ENCODE results near the gene TBXAS1. TPM values are rescaled to one million over a fixed set of nuclear protein-coding genes. Genes with fewer than 3 reads are reported as not detected.

Gene TBXAS1
- polyA plus RNA-seq, 1 experiment, result 53.2 TPM

DNA sequence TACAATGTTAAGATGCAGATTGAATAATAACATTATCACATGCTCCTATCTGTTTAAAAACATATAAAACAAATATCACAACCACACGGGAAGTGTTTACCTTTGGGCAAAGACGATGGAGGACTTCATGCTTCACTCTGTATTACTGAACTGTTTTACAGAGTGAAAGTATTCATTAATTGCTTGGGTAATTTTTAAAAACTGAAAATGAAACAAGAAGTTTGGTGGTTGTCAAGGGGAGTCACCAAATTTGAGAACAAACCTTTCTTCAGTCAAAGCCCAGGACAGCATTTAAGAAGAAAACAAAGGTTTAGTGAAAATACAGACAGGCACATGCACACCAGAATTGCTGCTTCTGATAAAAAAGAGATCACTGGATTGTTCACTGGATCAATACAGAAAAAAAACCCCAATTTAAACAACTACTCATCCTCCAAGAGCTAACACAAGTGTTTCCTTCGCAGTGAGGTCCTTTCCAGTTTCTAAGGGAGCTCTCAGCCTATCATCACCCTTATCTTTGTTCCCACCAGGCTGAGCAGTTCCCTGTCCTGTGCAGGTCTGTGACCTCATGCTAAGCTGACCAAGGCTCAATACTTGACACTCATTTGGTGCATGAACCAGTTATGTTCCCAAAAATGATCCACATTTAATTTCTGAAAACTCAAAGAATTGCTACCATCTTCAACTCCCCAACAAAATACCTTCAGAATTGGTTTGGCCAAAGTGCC, 224.9 kb downstream of the TBXAS1 start:
- TF ChIP-seq, protein P1, sequence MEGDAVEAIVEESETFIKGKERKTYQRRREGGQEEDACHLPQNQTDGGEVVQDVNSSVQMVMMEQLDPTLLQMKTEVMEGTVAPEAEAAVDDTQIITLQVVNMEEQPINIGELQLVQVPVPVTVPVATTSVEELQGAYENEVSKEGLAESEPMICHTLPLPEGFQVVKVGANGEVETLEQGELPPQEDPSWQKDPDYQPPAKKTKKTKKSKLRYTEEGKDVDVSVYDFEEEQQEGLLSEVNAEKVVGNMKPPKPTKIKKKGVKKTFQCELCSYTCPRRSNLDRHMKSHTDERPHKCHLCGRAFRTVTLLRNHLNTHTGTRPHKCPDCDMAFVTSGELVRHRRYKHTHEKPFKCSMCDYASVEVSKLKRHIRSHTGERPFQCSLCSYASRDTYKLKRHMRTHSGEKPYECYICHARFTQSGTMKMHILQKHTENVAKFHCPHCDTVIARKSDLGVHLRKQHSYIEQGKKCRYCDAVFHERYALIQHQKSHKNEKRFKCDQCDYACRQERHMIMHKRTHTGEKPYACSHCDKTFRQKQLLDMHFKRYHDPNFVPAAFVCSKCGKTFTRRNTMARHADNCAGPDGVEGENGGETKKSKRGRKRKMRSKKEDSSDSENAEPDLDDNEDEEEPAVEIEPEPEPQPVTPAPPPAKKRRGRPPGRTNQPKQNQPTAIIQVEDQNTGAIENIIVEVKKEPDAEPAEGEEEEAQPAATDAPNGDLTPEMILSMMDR (IDR thresholded peaks at IDR 0.05; ENCODE audit: low read depth, low read length), result no peak
- ChIA-PET POLR2A (no interaction called here), CTCF (no interaction called here)
- no peak for DNase-seq (ENCODE audit: low read depth, low spot score)
- no peaks in the 10 kb centered on the region for H3K27me3 ChIP-seq (ENCODE audit: control insufficient read depth, insufficient read depth, low read length)
- H3K4me3 ChIP-seq (ENCODE audit: low read depth, low read length), result no peak overlapping the region
- no peaks in the 10 kb centered on the region for H3K9me3 ChIP-seq (ENCODE audit: control insufficient read depth, insufficient read depth, low read length)
- no peak overlapping the region for H3K27ac ChIP-seq (ENCODE audit: low read depth, low read length)

DNA sequence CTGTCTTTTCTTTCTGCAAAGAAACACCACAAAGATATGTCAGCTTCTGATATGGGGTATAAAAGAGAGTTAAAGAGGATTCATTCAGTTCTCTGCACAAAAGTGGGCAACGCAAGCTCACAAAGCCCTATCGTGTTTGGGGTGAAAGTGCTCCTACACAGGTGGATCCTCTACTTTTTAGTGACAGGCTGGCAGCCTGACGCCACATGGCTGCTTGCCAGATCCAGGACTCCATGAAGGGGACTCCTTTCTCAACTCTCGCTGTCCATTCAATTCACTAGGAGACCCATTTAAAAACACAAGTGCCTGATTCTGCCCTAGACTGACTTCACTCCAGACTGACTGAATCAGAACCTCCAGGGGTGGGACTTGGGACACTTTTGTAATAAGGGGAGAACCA, 225.7 kb downstream of the TBXAS1 start:
- H3K9me3 ChIP-seq (ENCODE audit: control insufficient read depth, insufficient read depth, low read length), result no peaks in the 10 kb centered on the region
- ChIA-PET CTCF (no interaction called here), POLR2A (no interaction called here)
- no peak overlapping the region for H3K27ac ChIP-seq (ENCODE audit: low read depth, low read length)
- H3K27me3 ChIP-seq (ENCODE audit: control insufficient read depth, insufficient read depth, low read length), result no peaks in the 10 kb centered on the region
- TF ChIP-seq, protein P1 (IDR thresholded peaks at IDR 0.05; ENCODE audit: low read depth, low read length), result no peak
- no peak for DNase-seq (ENCODE audit: low read depth, low spot score)
- H3K4me3 ChIP-seq (ENCODE audit: low read depth, low read length), result no peak overlapping the region

DNA sequence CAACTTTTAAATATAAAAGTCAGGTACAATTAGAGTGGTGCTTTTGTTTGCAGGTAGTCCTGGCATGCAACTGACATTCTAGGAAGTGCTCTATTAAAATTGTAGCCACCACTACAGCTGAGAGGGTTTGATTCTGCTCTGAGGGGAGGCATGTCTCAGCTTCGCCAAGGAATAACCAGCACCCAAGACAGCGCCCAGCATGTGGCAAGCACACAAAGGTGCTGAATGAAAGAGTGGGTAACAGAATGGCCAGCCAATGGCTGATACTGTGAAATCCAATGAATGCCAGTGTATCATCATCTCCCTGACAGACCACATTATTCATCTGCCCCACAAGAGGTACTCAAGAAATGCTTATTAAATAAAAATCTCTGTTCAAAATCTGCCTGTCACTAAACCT, 226.8 kb downstream of the TBXAS1 start:
- CTCF ChIA-PET, result no interaction called here
- Histone ChIP-seq H3K4me3 (ENCODE audit: low read depth, low read length) (no peak overlapping the region), H3K9me3 (ENCODE audit: control insufficient read depth, insufficient read depth, low read length) (no peaks in the 10 kb centered on the region), H3K27me3 (ENCODE audit: control insufficient read depth, insufficient read depth, low read length) (no peaks in the 10 kb centered on the region), H3K27ac (ENCODE audit: low read depth, low read length) (no peak overlapping the region)
- POLR2A ChIA-PET, result no interaction called here
- TF ChIP-seq, protein P1 (IDR thresholded peaks at IDR 0.05; ENCODE audit: low read depth, low read length), result no peak
- no peak for DNase-seq (ENCODE audit: low read depth, low spot score)

DNA sequence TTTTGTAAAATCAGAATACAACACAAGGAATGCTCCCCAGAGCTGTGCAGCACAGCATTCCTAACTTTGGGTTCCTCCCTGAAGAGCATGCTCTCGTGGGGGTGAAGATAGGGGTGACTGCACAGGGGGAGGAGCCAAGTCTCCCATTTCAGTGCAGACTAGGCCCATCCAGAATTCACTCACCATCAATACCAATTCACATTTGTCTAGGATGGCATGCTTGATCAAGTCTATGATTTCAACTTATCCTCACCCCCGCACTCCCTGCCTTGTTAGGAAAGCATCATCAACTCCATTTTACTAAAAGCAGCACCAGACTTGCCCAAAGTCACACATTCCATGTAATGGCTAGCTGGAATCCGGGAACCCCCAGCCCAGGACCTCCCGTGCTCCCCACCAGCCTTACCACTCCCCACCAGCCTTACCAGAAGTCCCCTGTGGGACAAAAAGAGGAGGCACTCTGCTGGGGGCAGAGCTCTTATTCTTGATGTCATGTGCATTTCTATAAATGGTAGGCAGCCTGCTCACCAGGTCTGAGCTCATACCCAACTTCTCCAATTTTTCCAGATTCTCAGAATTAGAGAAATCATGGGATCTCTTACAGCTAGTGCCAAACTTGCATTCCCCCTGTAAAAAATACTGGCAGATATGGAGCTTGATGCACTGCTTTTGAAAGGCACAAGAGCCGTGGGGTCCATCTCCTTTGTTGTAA, 227.5 kb downstream of the TBXAS1 start:
- ChIA-PET CTCF (no interaction called here), POLR2A (no interaction called here)
- TF ChIP-seq, protein P1 (IDR thresholded peaks at IDR 0.05; ENCODE audit: low read depth, low read length), result no peak
- Histone ChIP-seq H3K9me3 (ENCODE audit: control insufficient read depth, insufficient read depth, low read length) (no peaks in the 10 kb centered on the region), H3K27me3 (ENCODE audit: control insufficient read depth, insufficient read depth, low read length) (no peaks in the 10 kb centered on the region), H3K27ac (ENCODE audit: low read depth, low read length) (no peak overlapping the region), H3K4me3 (ENCODE audit: low read depth, low read length) (no peak overlapping the region)
- no peak for DNase-seq (ENCODE audit: low read depth, low spot score)

DNA sequence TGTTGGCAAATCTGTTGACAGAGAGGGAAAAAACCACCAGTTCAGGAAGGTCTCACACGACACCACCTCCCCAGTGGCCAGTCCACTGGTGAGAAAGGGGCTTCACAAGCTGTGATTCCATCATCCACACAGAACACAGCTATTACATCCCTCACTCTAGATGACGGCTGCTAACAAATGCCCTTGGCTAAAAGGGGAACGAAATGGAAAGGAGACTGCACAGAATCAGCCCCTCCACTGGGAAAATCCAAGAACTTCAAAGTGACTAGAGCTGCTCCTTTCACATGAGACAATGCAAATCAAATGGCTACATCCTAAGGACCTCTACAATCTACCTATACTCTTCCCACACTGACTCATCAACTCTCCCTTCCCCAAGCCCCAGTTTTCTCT, 228.1 kb downstream of the TBXAS1 start:
- H3K4me3 ChIP-seq (ENCODE audit: low read depth, low read length), result no peak overlapping the region
- no peaks in the 10 kb centered on the region for H3K27me3 ChIP-seq (ENCODE audit: control insufficient read depth, insufficient read depth, low read length)
- TF ChIP-seq, protein P1 (IDR thresholded peaks at IDR 0.05; ENCODE audit: low read depth, low read length), result no peak
- H3K9me3 ChIP-seq (ENCODE audit: control insufficient read depth, insufficient read depth, low read length), result no peaks in the 10 kb centered on the region
- POLR2A ChIA-PET, result no interaction called here
- DNase-seq (ENCODE audit: low read depth, low spot score), result no peak
- CTCF ChIA-PET, result no interaction called here
- H3K27ac ChIP-seq (ENCODE audit: low read depth, low read length), result no peak overlapping the region
